Measurements from ENCODE around the gene CMYA5.

DNA sequence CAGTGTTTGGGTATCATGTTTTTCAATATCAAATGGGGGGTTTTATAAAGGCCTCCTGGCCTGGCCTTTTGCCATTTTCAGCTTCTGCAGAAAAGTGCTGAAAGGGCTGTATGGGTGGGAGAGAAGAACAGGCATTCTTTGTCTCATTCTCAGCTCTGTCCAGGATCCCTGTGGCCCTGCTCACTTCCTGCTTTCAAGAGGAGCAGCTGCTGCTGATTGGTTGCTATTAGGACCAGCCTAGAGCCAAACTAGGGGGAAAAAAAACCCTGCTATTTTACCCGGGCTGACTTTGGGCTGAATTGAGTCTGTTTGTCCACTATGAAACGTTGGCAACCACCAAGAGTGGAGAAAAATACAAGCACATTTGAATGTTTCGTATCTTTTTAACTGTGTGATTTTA is 117.1 kb downstream of the CMYA5 start:
- TF ChIP-seq CTCF (IDR thresholded peaks at IDR 0.05; ENCODE audit: insufficient read depth, low read length, poor library complexity, severe bottlenecking), result no peak
- TF ChIP-seq EZH2phosphoT487 (conservative IDR thresholded peaks at IDR 0.05; ENCODE audit: low read length), result no peak

All from SU-DHL-6 (cell line).